SK-N-SH (cell line): ENCODE measurements around the gene ENTPD8. TPM values are rescaled to one million over a fixed set of nuclear protein-coding genes. Genes with fewer than 3 reads are reported as not detected.

Experiments
- CTCF ChIA-PET: fragments of 300-600, 350-600 bp; formaldehyde crosslinking; extraction: SDS; loops from one replicate; lab custom pipeline; 2021; lab: Yijun Ruan, JAX
- POLR2A ChIA-PET: fragments of 350-600 bp; sonication (Branson Sonifier 250); formaldehyde crosslinking; extraction: SDS; loops from one replicate; lab custom pipeline; 2020; ENCODE audit warnings: antibody characterized with exemption, inconsistent platforms; lab: Yijun Ruan, JAX
- DNase-seq: peaks from one replicate; pipeline ENCODE4 v3.0.0; 2012
- H2AFZ ChIP-seq: fragments of 200-600 bp; sonication (generic); 2 replicates; pipeline ENCODE4 v1.8.1; 2016; ENCODE audit warnings: antibody characterized with exemption, mild to moderate bottlenecking, low read depth
- H3F3A ChIP-seq: fragments of 200-600 bp; sonication (generic); replicated peaks from 2 replicates; pipeline ENCODE3; 2016; ENCODE audit warnings: antibody characterized with exemption, mild to moderate bottlenecking; ENCODE audit not compliant: insufficient read depth
- H3K27ac ChIP-seq, 2 experiments: fragments of 200-500 bp in 1 of 2; fragments of 200-600 bp in 1 of 2; sonication (Bioruptor generic) in 1 of 2; sonication (generic), shearing (Covaris generic) in 1 of 2; 2 replicates each; pipeline versions ENCODE4 v1.5.1 to v1.6.1; 2014 to 2016; ENCODE audit warnings: low read depth in 2 of 2, inconsistent platforms in 1 of 2, low read length in 1 of 2, mild to moderate bottlenecking in 1 of 2, mixed read lengths in 1 of 2
- H3K27me3 ChIP-seq: fragments of 200-600 bp; sonication (generic), shearing (Covaris generic); 2 replicates; pipeline ENCODE4 v1.6.1; 2016; ENCODE audit warnings: mixed run types; ENCODE audit not compliant: insufficient read depth
- H3K36me3 ChIP-seq, 2 experiments: fragments of 200-500 bp in 1 of 2; fragments of 200-600 bp in 1 of 2; sonication (Bioruptor generic) in 1 of 2; sonication (generic) in 1 of 2; replicated peaks in 1 of 2; 2 replicates each; pipeline versions ENCODE3 to v1.5.1; 2014 to 2016; ENCODE audit warnings: low read length in 1 of 2, mild to moderate bottlenecking in 1 of 2; ENCODE audit not compliant: insufficient read depth in 2 of 2, control insufficient read depth in 1 of 2
- H3K4me1 ChIP-seq, 2 experiments: fragments of 200-500 bp in 1 of 2; fragments of 200-600 bp in 1 of 2; sonication (Bioruptor generic) in 1 of 2; sonication (generic), shearing (Covaris generic) in 1 of 2; 2 replicates each; pipeline versions ENCODE4 v1.5.1 to v1.6.1; 2014 to 2016; ENCODE audit warnings: low read depth in 1 of 2, low read length in 1 of 2, mixed run types in 1 of 2; ENCODE audit not compliant: insufficient read depth in 2 of 2, control insufficient read depth in 1 of 2
- H3K4me2 ChIP-seq: fragments of 200-600 bp; sonication (generic), shearing (Covaris generic); 2 replicates; pipeline ENCODE4 v1.6.1; 2017; ENCODE audit warnings: mixed run types
- H3K4me3 ChIP-seq, 2 experiments: fragments of 200-500 bp in 1 of 2; fragments of 200-600 bp in 1 of 2; sonication (Bioruptor generic) in 1 of 2; sonication (generic), shearing (Covaris generic) in 1 of 2; 2 replicates each; pipeline versions ENCODE4 v1.5.1 to v1.8.1; 2014 to 2016; ENCODE audit warnings: low read depth in 2 of 2, inconsistent platforms in 1 of 2, low read length in 1 of 2, mild to moderate bottlenecking in 1 of 2, mixed read lengths in 1 of 2, moderate library complexity in 1 of 2
- H3K79me2 ChIP-seq: fragments of 200-600 bp; sonication (generic); 2 replicates; pipeline ENCODE4 v1.8.1; 2017; ENCODE audit warnings: mild to moderate bottlenecking; ENCODE audit not compliant: insufficient read depth
- H3K9ac ChIP-seq: fragments of 200-600 bp; sonication (generic); 2 replicates; pipeline ENCODE4 v1.6.1; 2017; ENCODE audit warnings: mixed run types
- H3K9me2 ChIP-seq: fragments of 200-600 bp; sonication (generic); 2 replicates; pipeline ENCODE4 v1.6.1; 2017; ENCODE audit warnings: mixed run types
- H3K9me3 ChIP-seq: fragments of 200-600 bp; sonication (generic); 2 replicates; pipeline ENCODE4 v1.6.1; 2017; ENCODE audit warnings: mixed run types, mild to moderate bottlenecking, moderate library complexity
- H4K20me1 ChIP-seq: fragments of 200-600 bp; sonication (generic); 2 replicates; pipeline ENCODE4 v1.6.1; 2017; ENCODE audit warnings: mild to moderate bottlenecking, mixed run types; ENCODE audit not compliant: insufficient read depth
- GABPA ChIP-seq: IDR thresholded peaks from 2 replicates; pipeline ENCODE4 v1.4.0; 2012; ENCODE audit warnings: low read depth, mild to moderate bottlenecking
- MEF2A ChIP-seq: IDR thresholded peaks from 2 replicates; pipeline ENCODE4 v1.4.0; 2012; ENCODE audit warnings: low read depth, borderline replicate concordance
- MXI1 ChIP-seq: IDR thresholded peaks from 2 replicates; pipeline ENCODE4 v1.6.1; 2012; ENCODE audit warnings: mild to moderate bottlenecking, low read depth, low read length, improper control_type of control experiment
- NFIC ChIP-seq: IDR thresholded peaks from 2 replicates; pipeline ENCODE4 v1.4.0; 2012; ENCODE audit warnings: borderline replicate concordance
- POLR2AphosphoS5 ChIP-seq: IDR thresholded peaks from 2 replicates; pipeline ENCODE4 v1.6.1; 2012; ENCODE audit warnings: low read depth, low read length
- RAD21 ChIP-seq: IDR thresholded peaks from 2 replicates; pipeline ENCODE4 v1.6.1; 2012; ENCODE audit warnings: mild to moderate bottlenecking, low read length
- SIN3A ChIP-seq: IDR thresholded peaks from 2 replicates; pipeline ENCODE4 v1.6.1; 2012; ENCODE audit warnings: low read depth, mild to moderate bottlenecking, low read length, moderate library complexity, borderline replicate concordance
- TCF12 ChIP-seq: IDR thresholded peaks from 2 replicates; pipeline ENCODE4 v1.4.0; 2012
- TEAD4 ChIP-seq: IDR thresholded peaks from 2 replicates; pipeline ENCODE4 v1.4.0; 2012; ENCODE audit warnings: mild to moderate bottlenecking, borderline replicate concordance; ENCODE audit not compliant: insufficient read depth
- YY1 ChIP-seq: IDR thresholded peaks from 2 replicates; pipeline ENCODE4 v1.4.0; 2012; ENCODE audit warnings: low read depth, mild to moderate bottlenecking
- WGBS: methylation state at CpG from one replicate; pipeline ENCODE4 v1.1.6; 2017; ENCODE audit warnings: low lambda C conversion rate; 5-methylcytosine and 5-hydroxymethylcytosine counted together
- polyA plus RNA-seq, 3 experiments: library from polyadenylated mRNA; depleted of rRNA; stranded (reverse); fragments of >200 nt; gene quantifications; 2 replicates each; pipeline ENCODE4 v1.2.3, GENCODE V29; 2012
- TF ChIP-seq, protein P1 (sequence below): IDR thresholded peaks from 2 replicates; pipeline ENCODE4 v1.4.0; 2012; ENCODE audit warnings: low read depth
- TF ChIP-seq, protein P2 (sequence below): IDR thresholded peaks from 2 replicates; pipeline ENCODE4 v1.4.0; 2012; ENCODE audit warnings: low read depth, borderline replicate concordance
- TF ChIP-seq, protein P3 (sequence below): fragments of 150-350 bp; IDR thresholded peaks from 2 replicates; pipeline ENCODE4 v1.6.1; 2016; ENCODE audit warnings: mild to moderate bottlenecking, low read depth, low read length
- TF ChIP-seq, protein P4 (sequence below): IDR thresholded peaks from 2 replicates; pipeline ENCODE4 v1.6.1; 2012; ENCODE audit warnings: mild to moderate bottlenecking, low read depth, low read length, moderate library complexity

Gene ENTPD8
- polyA plus RNA-seq, 1 of the 3 experiments (the other 2 are of a cell fraction), result 0.30 TPM

DNA sequence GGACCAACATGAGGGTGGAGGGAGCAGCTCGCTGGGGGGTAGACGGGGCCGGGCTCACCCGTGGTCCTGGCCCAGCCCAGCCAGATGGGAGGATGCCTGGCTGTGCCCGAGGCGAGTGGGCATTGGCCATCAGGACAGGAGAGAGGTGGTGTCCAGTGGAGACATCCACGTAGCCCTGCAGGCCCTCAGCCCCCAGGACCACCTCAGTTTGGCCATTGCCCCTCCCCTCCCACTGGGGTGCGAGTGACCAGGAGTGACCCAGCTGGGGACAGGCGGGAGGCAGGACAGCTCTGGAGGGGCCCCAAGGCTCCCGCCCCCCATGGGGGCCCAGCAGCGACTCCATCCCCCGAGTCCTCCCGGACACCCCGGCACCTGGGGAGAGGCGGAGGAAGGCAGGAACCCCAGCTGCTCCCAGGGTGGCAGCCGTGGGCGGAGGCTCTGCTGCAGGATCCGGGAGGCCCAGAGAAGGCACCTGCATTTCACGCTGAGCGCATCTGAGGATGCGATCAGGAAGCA lies 9.7 kb downstream of the ENTPD8 start:
- no peaks in the 10 kb centered on the region for H3K27me3 ChIP-seq
- no peaks in the 10 kb centered on the region for H3K9me3 ChIP-seq
- H3K4me1 ChIP-seq, result peaks cover 4 to 8% of the 10 kb centered on the region in 2 experiments; a peak in 2 of 4 replicates
- no peaks in the 10 kb centered on the region for H3K79me2 ChIP-seq
- no peak overlapping the region for H2AFZ ChIP-seq
- no peaks in the 10 kb centered on the region for H3K36me3 ChIP-seq
- no peaks in the 10 kb centered on the region for H3K9me2 ChIP-seq
- DNase-seq, result peak; percentile 22
- H3K4me2 ChIP-seq, result no peak overlapping the region
- no peak overlapping the region for H3K27ac ChIP-seq
- H3K4me3 ChIP-seq, result no peak overlapping the region
- TF ChIP-seq, protein P1, sequence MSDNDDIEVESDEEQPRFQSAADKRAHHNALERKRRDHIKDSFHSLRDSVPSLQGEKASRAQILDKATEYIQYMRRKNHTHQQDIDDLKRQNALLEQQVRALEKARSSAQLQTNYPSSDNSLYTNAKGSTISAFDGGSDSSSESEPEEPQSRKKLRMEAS, result no peak
- no peak for TF ChIP-seq MEF2A
- no peak for TF ChIP-seq MXI1
- TF ChIP-seq NFIC, result no peak
- TF ChIP-seq, protein P2, sequence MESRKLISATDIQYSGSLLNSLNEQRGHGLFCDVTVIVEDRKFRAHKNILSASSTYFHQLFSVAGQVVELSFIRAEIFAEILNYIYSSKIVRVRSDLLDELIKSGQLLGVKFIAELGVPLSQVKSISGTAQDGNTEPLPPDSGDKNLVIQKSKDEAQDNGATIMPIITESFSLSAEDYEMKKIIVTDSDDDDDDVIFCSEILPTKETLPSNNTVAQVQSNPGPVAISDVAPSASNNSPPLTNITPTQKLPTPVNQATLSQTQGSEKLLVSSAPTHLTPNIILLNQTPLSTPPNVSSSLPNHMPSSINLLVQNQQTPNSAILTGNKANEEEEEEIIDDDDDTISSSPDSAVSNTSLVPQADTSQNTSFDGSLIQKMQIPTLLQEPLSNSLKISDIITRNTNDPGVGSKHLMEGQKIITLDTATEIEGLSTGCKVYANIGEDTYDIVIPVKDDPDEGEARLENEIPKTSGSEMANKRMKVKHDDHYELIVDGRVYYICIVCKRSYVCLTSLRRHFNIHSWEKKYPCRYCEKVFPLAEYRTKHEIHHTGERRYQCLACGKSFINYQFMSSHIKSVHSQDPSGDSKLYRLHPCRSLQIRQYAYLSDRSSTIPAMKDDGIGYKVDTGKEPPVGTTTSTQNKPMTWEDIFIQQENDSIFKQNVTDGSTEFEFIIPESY, result no peak
- TF ChIP-seq, protein P3, sequence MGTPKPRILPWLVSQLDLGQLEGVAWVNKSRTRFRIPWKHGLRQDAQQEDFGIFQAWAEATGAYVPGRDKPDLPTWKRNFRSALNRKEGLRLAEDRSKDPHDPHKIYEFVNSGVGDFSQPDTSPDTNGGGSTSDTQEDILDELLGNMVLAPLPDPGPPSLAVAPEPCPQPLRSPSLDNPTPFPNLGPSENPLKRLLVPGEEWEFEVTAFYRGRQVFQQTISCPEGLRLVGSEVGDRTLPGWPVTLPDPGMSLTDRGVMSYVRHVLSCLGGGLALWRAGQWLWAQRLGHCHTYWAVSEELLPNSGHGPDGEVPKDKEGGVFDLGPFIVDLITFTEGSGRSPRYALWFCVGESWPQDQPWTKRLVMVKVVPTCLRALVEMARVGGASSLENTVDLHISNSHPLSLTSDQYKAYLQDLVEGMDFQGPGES, result no peak
- no peak for TF ChIP-seq TEAD4
- TF ChIP-seq, protein P4, sequence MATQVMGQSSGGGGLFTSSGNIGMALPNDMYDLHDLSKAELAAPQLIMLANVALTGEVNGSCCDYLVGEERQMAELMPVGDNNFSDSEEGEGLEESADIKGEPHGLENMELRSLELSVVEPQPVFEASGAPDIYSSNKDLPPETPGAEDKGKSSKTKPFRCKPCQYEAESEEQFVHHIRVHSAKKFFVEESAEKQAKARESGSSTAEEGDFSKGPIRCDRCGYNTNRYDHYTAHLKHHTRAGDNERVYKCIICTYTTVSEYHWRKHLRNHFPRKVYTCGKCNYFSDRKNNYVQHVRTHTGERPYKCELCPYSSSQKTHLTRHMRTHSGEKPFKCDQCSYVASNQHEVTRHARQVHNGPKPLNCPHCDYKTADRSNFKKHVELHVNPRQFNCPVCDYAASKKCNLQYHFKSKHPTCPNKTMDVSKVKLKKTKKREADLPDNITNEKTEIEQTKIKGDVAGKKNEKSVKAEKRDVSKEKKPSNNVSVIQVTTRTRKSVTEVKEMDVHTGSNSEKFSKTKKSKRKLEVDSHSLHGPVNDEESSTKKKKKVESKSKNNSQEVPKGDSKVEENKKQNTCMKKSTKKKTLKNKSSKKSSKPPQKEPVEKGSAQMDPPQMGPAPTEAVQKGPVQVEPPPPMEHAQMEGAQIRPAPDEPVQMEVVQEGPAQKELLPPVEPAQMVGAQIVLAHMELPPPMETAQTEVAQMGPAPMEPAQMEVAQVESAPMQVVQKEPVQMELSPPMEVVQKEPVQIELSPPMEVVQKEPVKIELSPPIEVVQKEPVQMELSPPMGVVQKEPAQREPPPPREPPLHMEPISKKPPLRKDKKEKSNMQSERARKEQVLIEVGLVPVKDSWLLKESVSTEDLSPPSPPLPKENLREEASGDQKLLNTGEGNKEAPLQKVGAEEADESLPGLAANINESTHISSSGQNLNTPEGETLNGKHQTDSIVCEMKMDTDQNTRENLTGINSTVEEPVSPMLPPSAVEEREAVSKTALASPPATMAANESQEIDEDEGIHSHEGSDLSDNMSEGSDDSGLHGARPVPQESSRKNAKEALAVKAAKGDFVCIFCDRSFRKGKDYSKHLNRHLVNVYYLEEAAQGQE, result no peak
- TF ChIP-seq YY1, result no peak
- no peak for TF ChIP-seq TCF12
- no peak for TF ChIP-seq SIN3A
- TF ChIP-seq POLR2AphosphoS5, result no peak
- TF ChIP-seq GABPA, result no peak
- TF ChIP-seq RAD21, result no peak
- TF ChIP-seq, all 33 proteins: peak for 0
- no peak overlapping the region for H3K9ac ChIP-seq
- H4K20me1 ChIP-seq, result no peaks in the 10 kb centered on the region
- ChIA-PET POLR2A (no interaction called here), CTCF (interaction anchor here (0.6 to 7.0 kb wide), 5 partner anchors 8 to 684 kb away, joined by 3 to 27 read pairs (median 3); partner anchors contain the start of genes EXD3 and NOXA1)
- H3F3A ChIP-seq, result no peaks in the 10 kb centered on the region
- 100% methylated on average over 1 of the region's 21 CpGs for WGBS
